ENCODE data around the gene SMG6.

- TF ChIP-seq OSR1 (CRISPR knock-in tag; IDR thresholded peaks at IDR 0.05) (no peak), ZC3H10 (CRISPR knock-in tag; IDR thresholded peaks at IDR 0.05) (no peak), ARNTL (CRISPR knock-in tag; IDR thresholded peaks at IDR 0.05; ENCODE audit: borderline replicate concordance, low read depth) (no peak), RARB (CRISPR knock-in tag; IDR thresholded peaks at IDR 0.05) (no peak), PPARA (CRISPR knock-in tag; IDR thresholded peaks at IDR 0.05; ENCODE audit: borderline replicate concordance) (no peak), ISL1 (CRISPR knock-in tag; IDR thresholded peaks at IDR 0.05) (no peak)
- TF ChIP-seq, protein P1, sequence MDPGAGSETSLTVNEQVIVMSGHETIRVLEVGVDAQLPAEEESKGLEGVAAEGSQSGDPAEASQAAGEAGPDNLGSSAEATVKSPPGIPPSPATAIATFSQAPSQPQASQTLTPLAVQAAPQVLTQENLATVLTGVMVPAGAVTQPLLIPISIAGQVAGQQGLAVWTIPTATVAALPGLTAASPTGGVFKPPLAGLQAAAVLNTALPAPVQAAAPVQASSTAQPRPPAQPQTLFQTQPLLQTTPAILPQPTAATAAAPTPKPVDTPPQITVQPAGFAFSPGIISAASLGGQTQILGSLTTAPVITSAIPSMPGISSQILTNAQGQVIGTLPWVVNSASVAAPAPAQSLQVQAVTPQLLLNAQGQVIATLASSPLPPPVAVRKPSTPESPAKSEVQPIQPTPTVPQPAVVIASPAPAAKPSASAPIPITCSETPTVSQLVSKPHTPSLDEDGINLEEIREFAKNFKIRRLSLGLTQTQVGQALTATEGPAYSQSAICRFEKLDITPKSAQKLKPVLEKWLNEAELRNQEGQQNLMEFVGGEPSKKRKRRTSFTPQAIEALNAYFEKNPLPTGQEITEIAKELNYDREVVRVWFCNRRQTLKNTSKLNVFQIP (CRISPR knock-in tag; IDR thresholded peaks at IDR 0.05; ENCODE audit: borderline replicate concordance, low read depth) = no peak
- TF ChIP-seq, protein P2, sequence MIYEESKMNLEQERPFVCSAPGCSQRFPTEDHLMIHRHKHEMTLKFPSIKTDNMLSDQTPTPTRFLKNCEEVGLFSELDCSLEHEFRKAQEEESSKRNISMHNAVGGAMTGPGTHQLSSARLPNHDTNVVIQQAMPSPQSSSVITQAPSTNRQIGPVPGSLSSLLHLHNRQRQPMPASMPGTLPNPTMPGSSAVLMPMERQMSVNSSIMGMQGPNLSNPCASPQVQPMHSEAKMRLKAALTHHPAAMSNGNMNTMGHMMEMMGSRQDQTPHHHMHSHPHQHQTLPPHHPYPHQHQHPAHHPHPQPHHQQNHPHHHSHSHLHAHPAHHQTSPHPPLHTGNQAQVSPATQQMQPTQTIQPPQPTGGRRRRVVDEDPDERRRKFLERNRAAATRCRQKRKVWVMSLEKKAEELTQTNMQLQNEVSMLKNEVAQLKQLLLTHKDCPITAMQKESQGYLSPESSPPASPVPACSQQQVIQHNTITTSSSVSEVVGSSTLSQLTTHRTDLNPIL (CRISPR knock-in tag; IDR thresholded peaks at IDR 0.05; ENCODE audit: low read depth) = no peak
- TF ChIP-seq, protein P3, sequence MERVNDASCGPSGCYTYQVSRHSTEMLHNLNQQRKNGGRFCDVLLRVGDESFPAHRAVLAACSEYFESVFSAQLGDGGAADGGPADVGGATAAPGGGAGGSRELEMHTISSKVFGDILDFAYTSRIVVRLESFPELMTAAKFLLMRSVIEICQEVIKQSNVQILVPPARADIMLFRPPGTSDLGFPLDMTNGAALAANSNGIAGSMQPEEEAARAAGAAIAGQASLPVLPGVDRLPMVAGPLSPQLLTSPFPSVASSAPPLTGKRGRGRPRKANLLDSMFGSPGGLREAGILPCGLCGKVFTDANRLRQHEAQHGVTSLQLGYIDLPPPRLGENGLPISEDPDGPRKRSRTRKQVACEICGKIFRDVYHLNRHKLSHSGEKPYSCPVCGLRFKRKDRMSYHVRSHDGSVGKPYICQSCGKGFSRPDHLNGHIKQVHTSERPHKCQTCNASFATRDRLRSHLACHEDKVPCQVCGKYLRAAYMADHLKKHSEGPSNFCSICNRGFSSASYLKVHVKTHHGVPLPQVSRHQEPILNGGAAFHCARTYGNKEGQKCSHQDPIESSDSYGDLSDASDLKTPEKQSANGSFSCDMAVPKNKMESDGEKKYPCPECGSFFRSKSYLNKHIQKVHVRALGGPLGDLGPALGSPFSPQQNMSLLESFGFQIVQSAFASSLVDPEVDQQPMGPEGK (CRISPR knock-in tag; IDR thresholded peaks at IDR 0.05; ENCODE audit: borderline replicate concordance) = no peak
Observed at GRCh38 chr17:2146132-2146871, 157.3 kb downstream of the SMG6 start.
